ENCODE measurements around the gene CCNI2.

The CCNI2 gene

GRCh38 chr5:132775476-132775961, 28.3 kb downstream of the CCNI2 start:
- H3K4me3 ChIP-seq (ENCODE audit: low read length, poor library complexity, severe bottlenecking), result peak overlapping the region; percentile 73
- no peaks in the 10 kb centered on the region for H3K27me3 ChIP-seq (ENCODE audit: insufficient read depth, low read length, poor library complexity, severe bottlenecking)
- H4K20me1 ChIP-seq (ENCODE audit: insufficient read depth, low read length, poor library complexity, severe bottlenecking), result no peaks in the 10 kb centered on the region
- H3K4me2 ChIP-seq (ENCODE audit: low read depth, low read length, poor library complexity, severe bottlenecking), result peak overlapping the region; percentile 58
- no peaks in the 10 kb centered on the region for H3K79me2 ChIP-seq (ENCODE audit: insufficient read depth, low read length)
- no peaks in the 10 kb centered on the region for H3F3A ChIP-seq (ENCODE audit: low read depth)
- no peaks in the 10 kb centered on the region for H3K9me2 ChIP-seq (replicated peaks; ENCODE audit: low read depth, low read length)
- no peaks in the 10 kb centered on the region for H3K36me3 ChIP-seq (ENCODE audit: insufficient read depth, low read length)
- no peak overlapping the region for H2AFZ ChIP-seq (ENCODE audit: low read length)
- no peaks in the 10 kb centered on the region for H3K9me3 ChIP-seq (ENCODE audit: insufficient read depth, low read depth, low read length)
- H3K9ac ChIP-seq (ENCODE audit: low read depth, low read length, poor library complexity, severe bottlenecking), result no peak overlapping the region
- H3K4me1 ChIP-seq (ENCODE audit: insufficient read depth, low read length, poor library complexity, severe bottlenecking), result peaks cover 4% of the 10 kb centered on the region
- TF ChIP-seq CTCF (conservative IDR thresholded peaks at IDR 0.05; ENCODE audit: low read length) (no peak), EZH2phosphoT487 (IDR thresholded peaks at IDR 0.05; ENCODE audit: borderline replicate concordance) (no peak)

- Histone ChIP-seq H3K79me2 (ENCODE audit: insufficient read depth, low read length) (no peaks in the 10 kb centered on the region), H3K4me1 (ENCODE audit: insufficient read depth, low read length, poor library complexity, severe bottlenecking) (peaks cover 4% of the 10 kb centered on the region), H3K4me2 (ENCODE audit: low read depth, low read length, poor library complexity, severe bottlenecking) (peak overlapping the region; percentile 58), H3K4me3 (ENCODE audit: low read length, poor library complexity, severe bottlenecking) (peak overlapping the region; percentile 73), H4K20me1 (ENCODE audit: insufficient read depth, low read length, poor library complexity, severe bottlenecking) (no peaks in the 10 kb centered on the region), H3F3A (ENCODE audit: low read depth) (no peaks in the 10 kb centered on the region), H3K27me3 (ENCODE audit: insufficient read depth, low read length, poor library complexity, severe bottlenecking) (no peaks in the 10 kb centered on the region), H2AFZ (ENCODE audit: low read length) (peak overlapping the region; percentile 43; the same call in 1 of the 2 replicates), H3K9me3 (ENCODE audit: insufficient read depth, low read depth, low read length) (no peaks in the 10 kb centered on the region), H3K36me3 (ENCODE audit: insufficient read depth, low read length) (no peaks in the 10 kb centered on the region), H3K9ac (ENCODE audit: low read depth, low read length, poor library complexity, severe bottlenecking) (peak overlapping the region; percentile 54), H3K9me2 (replicated peaks; ENCODE audit: low read depth, low read length) (no peaks in the 10 kb centered on the region)
- TF ChIP-seq EZH2phosphoT487 (IDR thresholded peaks at IDR 0.05; ENCODE audit: borderline replicate concordance) (no peak), CTCF (conservative IDR thresholded peaks at IDR 0.05; ENCODE audit: low read length) (no peak)
Measured at GRCh38 chr5:132776131-132776937, 29.1 kb downstream of the CCNI2 start.

- peak overlapping the region; percentile 58 for H3K4me2 ChIP-seq (ENCODE audit: low read depth, low read length, poor library complexity, severe bottlenecking)
- no peak overlapping the region; the same call in 1 of the 2 replicates for H2AFZ ChIP-seq (ENCODE audit: low read length)
- H3K9me2 ChIP-seq (replicated peaks; ENCODE audit: low read depth, low read length), result no peaks in the 10 kb centered on the region
- peak overlapping the region; percentile 73 for H3K4me3 ChIP-seq (ENCODE audit: low read length, poor library complexity, severe bottlenecking)
- H4K20me1 ChIP-seq (ENCODE audit: insufficient read depth, low read length, poor library complexity, severe bottlenecking), result no peaks in the 10 kb centered on the region
- no peaks in the 10 kb centered on the region for H3F3A ChIP-seq (ENCODE audit: low read depth)
- H3K9me3 ChIP-seq (ENCODE audit: insufficient read depth, low read depth, low read length), result no peaks in the 10 kb centered on the region
- H3K79me2 ChIP-seq (ENCODE audit: insufficient read depth, low read length), result no peaks in the 10 kb centered on the region
- H3K36me3 ChIP-seq (ENCODE audit: insufficient read depth, low read length), result no peaks in the 10 kb centered on the region
- H3K27me3 ChIP-seq (ENCODE audit: insufficient read depth, low read length, poor library complexity, severe bottlenecking), result no peaks in the 10 kb centered on the region
- TF ChIP-seq EZH2phosphoT487 (IDR thresholded peaks at IDR 0.05; ENCODE audit: borderline replicate concordance) (no peak), CTCF (conservative IDR thresholded peaks at IDR 0.05; ENCODE audit: low read length) (no peak)
- peak overlapping the region; percentile 54 for H3K9ac ChIP-seq (ENCODE audit: low read depth, low read length, poor library complexity, severe bottlenecking)
- H3K4me1 ChIP-seq (ENCODE audit: insufficient read depth, low read length, poor library complexity, severe bottlenecking), result peaks cover 4% of the 10 kb centered on the region
Measured at GRCh38 chr5:132776938-132777208, 29.6 kb downstream of the CCNI2 start.
